GM21390 (cell line): Measurements from ENCODE around the gene SYNDIG1.

Experiments
- ATAC-seq: cut with Tn5 transposase; IDR thresholded peaks from one replicate; pipeline ENCODE4 v1.9.1; 2021; ENCODE audit not compliant: unreplicated experiment

The SYNDIG1 gene

GRCh38 chr20:24686156-24686555 is 216.7 kb downstream of the SYNDIG1 start:
- ATAC-seq, result no peak

- ATAC-seq, result no peak
These were observed 221.0 kb downstream of the SYNDIG1 start for GRCh38 chr20:24690408-24690807.

GRCh38 chr20:24691901-24692351 is 222.5 kb downstream of the SYNDIG1 start:
- no peak for ATAC-seq

GRCh38 chr20:24692446-24693200 is 223.2 kb downstream of the SYNDIG1 start:
- ATAC-seq, result no peak

- ATAC-seq, result no peak
These were observed 224.2 kb downstream of the SYNDIG1 start for GRCh38 chr20:24693466-24694156.

GRCh38 chr20:24694157-24694726 is 224.8 kb downstream of the SYNDIG1 start:
- ATAC-seq, result no peak

GRCh38 chr20:24694727-24695528 is 225.5 kb downstream of the SYNDIG1 start:
- ATAC-seq, result no peak

GRCh38 chr20:24695529-24696225 is 226.2 kb downstream of the SYNDIG1 start:
- no peak for ATAC-seq

GRCh38 chr20:24696396-24696795 is 227.0 kb downstream of the SYNDIG1 start:
- no peak for ATAC-seq

GRCh38 chr20:24697411-24697810 is 228.0 kb downstream of the SYNDIG1 start:
- ATAC-seq, result no peak

GRCh38 chr20:24698189-24698588 is 228.8 kb downstream of the SYNDIG1 start:
- ATAC-seq, result no peak

- ATAC-seq, result no peak
These were observed 229.3 kb downstream of the SYNDIG1 start for GRCh38 chr20:24698706-24699206.

- no peak for ATAC-seq
These were observed 230.1 kb downstream of the SYNDIG1 start for GRCh38 chr20:24699321-24700165.

- no peak for ATAC-seq
These were observed 230.9 kb downstream of the SYNDIG1 start for GRCh38 chr20:24700166-24700860.

- no peak for ATAC-seq
These were observed 231.6 kb downstream of the SYNDIG1 start for GRCh38 chr20:24701027-24701426.

- ATAC-seq, result no peak
These were observed 232.2 kb downstream of the SYNDIG1 start for GRCh38 chr20:24701668-24702067.

- ATAC-seq, result no peak
These were observed 233.3 kb downstream of the SYNDIG1 start for GRCh38 chr20:24702501-24703283.

GRCh38 chr20:24703284-24703610 is 233.8 kb downstream of the SYNDIG1 start:
- ATAC-seq, result no peak
